Stimulated activated memory B cell treated with anti-CD40 and anti-IgM and Interleukin-4, amounts not matched to agents 10 μg/mL and 1 μg/mL and 100 μg/mL, for 72 hours (primary cell): ENCODE measurements around the gene UGT1A10.
A peak's percentile ranks its signal among the peaks of the same experiment; 100 is the strongest.

ENCODE experiments used
- ATAC-seq: fragments of 150-1000 bp; cut with Tn5 transposase; 2 replicates; pipeline ENCODE4 v1.10.0; 2021
- H3K27ac Mint-ChIP-seq: one replicate; pipeline ENCODE4 v1.8.0; 2022; ENCODE audit warnings: mild to moderate bottlenecking, mixed read lengths
- H3K27me3 Mint-ChIP-seq: one replicate; pipeline ENCODE4 v1.8.0; 2022; ENCODE audit warnings: mixed read lengths
- H3K36me3 Mint-ChIP-seq: one replicate; pipeline ENCODE4 v1.8.0; 2022; ENCODE audit warnings: mixed read lengths
- H3K4me1 Mint-ChIP-seq: one replicate; pipeline ENCODE4 v1.8.0; 2022; ENCODE audit warnings: mixed read lengths
- H3K4me3 Mint-ChIP-seq: one replicate; pipeline ENCODE4 v1.8.0; 2022; ENCODE audit warnings: mild to moderate bottlenecking, moderate library complexity, mixed read lengths
- H3K9me3 Mint-ChIP-seq: one replicate; pipeline ENCODE4 v1.8.0; 2022; ENCODE audit warnings: mixed read lengths

Gene UGT1A10

DNA sequence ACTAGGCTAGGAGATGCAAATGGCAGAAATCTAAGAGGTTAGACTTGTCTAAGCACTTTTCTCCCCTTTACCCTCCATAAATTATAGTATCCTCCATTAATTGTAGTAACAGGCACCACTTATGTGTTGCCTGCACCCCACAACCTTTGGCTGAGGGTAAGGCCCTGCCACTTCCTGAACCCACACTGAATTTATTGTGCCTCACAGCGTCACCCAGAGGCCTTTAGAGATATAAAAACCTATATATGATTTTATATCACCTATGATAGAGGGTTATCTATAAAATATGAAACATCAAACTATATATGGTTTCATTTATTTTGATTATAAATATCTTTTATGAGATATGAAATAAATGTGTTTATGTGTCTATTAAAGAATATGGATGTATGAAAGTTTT is 38.1 kb downstream of the UGT1A10 start:
- H3K36me3 Mint-ChIP-seq: no peaks in the 10 kb centered on the region
- H3K4me3 Mint-ChIP-seq: no peak overlapping the region
- no peaks in the 10 kb centered on the region for H3K4me1 Mint-ChIP-seq
- H3K27ac Mint-ChIP-seq: no peak overlapping the region
- peaks cover 9% of the 10 kb centered on the region for H3K27me3 Mint-ChIP-seq
- no peaks in the 10 kb centered on the region for H3K9me3 Mint-ChIP-seq
- no peak for ATAC-seq

DNA sequence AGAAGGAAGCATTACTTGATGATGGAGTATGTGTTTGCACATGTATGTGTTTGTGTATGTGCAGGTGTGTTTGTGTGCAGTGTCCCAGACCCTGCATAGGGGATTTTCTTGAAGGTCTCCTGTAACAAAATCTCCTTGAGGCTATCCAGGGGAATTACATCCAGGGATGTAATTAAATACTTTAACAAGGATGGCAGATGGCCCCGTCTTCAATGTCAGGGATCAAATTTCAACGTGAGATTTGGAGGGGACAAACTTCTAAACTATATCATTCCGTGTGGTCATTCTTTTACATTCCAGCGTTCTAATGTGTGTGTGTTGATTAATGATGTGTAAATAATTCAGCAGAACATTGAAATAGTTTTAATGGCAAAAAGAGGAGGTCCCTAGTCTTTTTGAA is 38.7 kb downstream of the UGT1A10 start:
- ATAC-seq: no peak
- Mint-ChIP-seq H3K36me3 (no peaks in the 10 kb centered on the region), H3K9me3 (no peaks in the 10 kb centered on the region), H3K4me1 (no peaks in the 10 kb centered on the region), H3K27ac (no peak overlapping the region), H3K4me3 (no peak overlapping the region), H3K27me3 (peaks cover 16% of the 10 kb centered on the region)

- ATAC-seq: no peak
- Mint-ChIP-seq H3K36me3 (no peaks in the 10 kb centered on the region), H3K9me3 (no peaks in the 10 kb centered on the region), H3K4me3 (no peak overlapping the region), H3K4me1 (no peaks in the 10 kb centered on the region), H3K27me3 (peaks cover 19% of the 10 kb centered on the region), H3K27ac (no peak overlapping the region)
These were observed 39.8 kb downstream of the UGT1A10 start for GRCh38 chr2:233676046-233676445.

- Mint-ChIP-seq H3K27me3 (peaks cover 19% of the 10 kb centered on the region), H3K9me3 (no peaks in the 10 kb centered on the region), H3K36me3 (no peaks in the 10 kb centered on the region), H3K4me1 (no peaks in the 10 kb centered on the region), H3K27ac (no peak overlapping the region), H3K4me3 (no peak overlapping the region)
- ATAC-seq: no peak
These were observed 42.9 kb downstream of the UGT1A10 start for GRCh38 chr2:233679196-233679595.

GRCh38 chr2:233680361-233681045 is 44.3 kb downstream of the UGT1A10 start:
- H3K9me3 Mint-ChIP-seq: no peaks in the 10 kb centered on the region
- no peaks in the 10 kb centered on the region for H3K4me1 Mint-ChIP-seq
- ATAC-seq: no peak
- peaks cover 19% of the 10 kb centered on the region for H3K27me3 Mint-ChIP-seq
- no peak overlapping the region for H3K4me3 Mint-ChIP-seq
- H3K27ac Mint-ChIP-seq: no peak overlapping the region
- H3K36me3 Mint-ChIP-seq: no peaks in the 10 kb centered on the region

- no peaks in the 10 kb centered on the region for H3K36me3 Mint-ChIP-seq
- H3K27me3 Mint-ChIP-seq: peaks cover 19% of the 10 kb centered on the region
- H3K4me1 Mint-ChIP-seq: no peaks in the 10 kb centered on the region
- H3K4me3 Mint-ChIP-seq: no peak within 1 kb of the TSS
- no peak for ATAC-seq
- H3K27ac Mint-ChIP-seq: no peak within 1 kb of the TSS
- H3K9me3 Mint-ChIP-seq: no peaks in the 10 kb centered on the region
These were observed 45.4 kb downstream of the UGT1A10 start, which contains the start of gene UGT1A7 for GRCh38 chr2:233681521-233682099. Gene UGT1A7, plus strand, starts transcription at chr2:233681901. Its CDS starts 37 bp downstream, at chr2:233681938.

- peaks cover 7% of the 10 kb centered on the region for H3K27me3 Mint-ChIP-seq
- no peak overlapping the region for H3K4me3 Mint-ChIP-seq
- no peak for ATAC-seq
- no peak overlapping the region for H3K27ac Mint-ChIP-seq
- H3K36me3 Mint-ChIP-seq: no peaks in the 10 kb centered on the region
- H3K4me1 Mint-ChIP-seq: peaks cover 6% of the 10 kb centered on the region
- H3K9me3 Mint-ChIP-seq: no peaks in the 10 kb centered on the region
These were observed 48.4 kb downstream of the UGT1A10 start for GRCh38 chr2:233684640-233685039.

GRCh38 chr2:233686928-233687327 is 50.7 kb downstream of the UGT1A10 start:
- ATAC-seq: no peak
- Mint-ChIP-seq H3K27me3 (no peaks in the 10 kb centered on the region), H3K4me1 (peaks cover 6% of the 10 kb centered on the region), H3K27ac (no peak overlapping the region), H3K36me3 (no peaks in the 10 kb centered on the region), H3K9me3 (no peaks in the 10 kb centered on the region), H3K4me3 (no peak overlapping the region)

- H3K9me3 Mint-ChIP-seq: no peaks in the 10 kb centered on the region
- peaks cover 6% of the 10 kb centered on the region for H3K4me1 Mint-ChIP-seq
- H3K27me3 Mint-ChIP-seq: no peaks in the 10 kb centered on the region
- ATAC-seq: no peak
- H3K27ac Mint-ChIP-seq: no peak overlapping the region
- no peaks in the 10 kb centered on the region for H3K36me3 Mint-ChIP-seq
- no peak overlapping the region for H3K4me3 Mint-ChIP-seq
These were observed 52.1 kb downstream of the UGT1A10 start for GRCh38 chr2:233688341-233688740.

GRCh38 chr2:233689031-233689430 is 52.8 kb downstream of the UGT1A10 start:
- peak; percentile 54 for ATAC-seq
- no peak overlapping the region for H3K4me3 Mint-ChIP-seq
- peaks cover 6% of the 10 kb centered on the region for H3K4me1 Mint-ChIP-seq
- H3K9me3 Mint-ChIP-seq: no peaks in the 10 kb centered on the region
- H3K27ac Mint-ChIP-seq: no peak overlapping the region
- H3K27me3 Mint-ChIP-seq: no peaks in the 10 kb centered on the region
- no peaks in the 10 kb centered on the region for H3K36me3 Mint-ChIP-seq

DNA sequence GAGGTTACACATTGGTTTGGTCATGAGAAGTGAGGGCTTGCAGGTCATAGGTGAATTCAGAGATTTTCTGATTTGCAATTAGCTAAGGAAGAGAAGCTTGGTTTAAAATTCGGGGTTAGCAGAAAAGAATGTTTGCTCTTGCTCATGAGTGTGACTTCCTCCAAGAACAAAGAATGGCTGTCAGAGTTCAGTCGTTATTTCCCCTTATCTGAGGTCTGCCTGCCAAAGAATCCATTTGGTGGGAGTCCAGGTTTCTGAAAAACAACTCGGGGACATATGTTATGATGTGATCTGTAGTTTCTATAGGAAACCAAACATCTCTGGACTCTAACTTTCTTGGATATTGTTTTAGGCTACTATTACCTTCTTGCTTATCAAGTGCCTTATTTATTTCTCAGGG is 53.3 kb downstream of the UGT1A10 start:
- H3K27ac Mint-ChIP-seq: no peak overlapping the region
- no peak for ATAC-seq
- H3K4me3 Mint-ChIP-seq: no peak overlapping the region
- H3K4me1 Mint-ChIP-seq: peaks cover 6% of the 10 kb centered on the region
- no peaks in the 10 kb centered on the region for H3K9me3 Mint-ChIP-seq
- no peaks in the 10 kb centered on the region for H3K27me3 Mint-ChIP-seq
- no peaks in the 10 kb centered on the region for H3K36me3 Mint-ChIP-seq

GRCh38 chr2:233690444-233690843 is 54.2 kb downstream of the UGT1A10 start:
- ATAC-seq: no peak
- no peaks in the 10 kb centered on the region for H3K36me3 Mint-ChIP-seq
- no peak overlapping the region for H3K4me3 Mint-ChIP-seq
- H3K9me3 Mint-ChIP-seq: no peaks in the 10 kb centered on the region
- H3K27ac Mint-ChIP-seq: no peak overlapping the region
- H3K4me1 Mint-ChIP-seq: peaks cover 6% of the 10 kb centered on the region
- no peaks in the 10 kb centered on the region for H3K27me3 Mint-ChIP-seq

DNA sequence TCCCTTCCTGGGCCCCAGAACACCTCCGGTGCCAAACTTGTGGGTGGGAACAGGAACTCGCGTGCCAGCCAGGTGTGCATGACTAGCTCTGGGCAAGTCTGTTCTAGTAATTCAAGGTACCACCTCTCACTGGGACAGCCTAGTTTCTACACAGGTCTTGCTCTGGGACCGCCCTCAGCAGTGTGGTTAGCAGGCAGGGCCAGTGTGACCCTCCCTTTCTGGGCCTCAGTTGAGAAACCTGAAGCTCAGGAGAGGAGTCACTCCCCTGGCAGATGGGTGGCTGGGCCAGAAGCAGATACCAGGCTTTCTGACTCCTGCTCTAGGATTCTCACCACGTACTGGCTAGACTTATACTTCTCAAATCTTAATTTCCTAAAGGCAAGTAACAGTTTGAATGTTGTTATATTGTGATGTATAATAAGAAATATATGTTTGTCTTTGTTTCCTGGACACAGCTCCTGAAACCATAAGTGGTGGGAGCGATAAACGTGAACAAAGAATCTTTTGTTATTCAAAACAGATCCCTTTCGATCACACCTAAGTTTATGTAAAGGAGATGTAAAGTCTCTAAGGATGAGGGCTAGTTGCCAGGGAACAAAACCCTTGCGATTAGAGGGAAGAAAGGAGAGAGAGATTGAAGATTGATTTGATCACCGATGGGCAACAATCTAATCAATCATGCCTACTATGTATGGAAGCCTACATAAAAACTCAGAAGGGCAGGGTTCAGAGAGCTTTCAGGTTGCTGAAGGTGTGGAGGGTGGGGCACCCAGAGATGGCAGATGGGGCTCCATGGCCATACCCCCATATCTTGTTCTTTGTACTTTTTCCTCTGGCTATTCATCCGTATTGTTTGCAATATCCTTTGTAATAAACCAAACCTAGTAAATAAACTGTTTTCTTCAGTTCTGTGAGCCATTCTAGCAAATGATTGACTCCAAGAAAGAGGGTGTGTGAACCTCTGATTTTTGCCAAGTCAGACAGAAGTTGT is 55.5 kb downstream of the UGT1A10 start:
- peaks cover 12% of the 10 kb centered on the region for H3K4me1 Mint-ChIP-seq

DNA sequence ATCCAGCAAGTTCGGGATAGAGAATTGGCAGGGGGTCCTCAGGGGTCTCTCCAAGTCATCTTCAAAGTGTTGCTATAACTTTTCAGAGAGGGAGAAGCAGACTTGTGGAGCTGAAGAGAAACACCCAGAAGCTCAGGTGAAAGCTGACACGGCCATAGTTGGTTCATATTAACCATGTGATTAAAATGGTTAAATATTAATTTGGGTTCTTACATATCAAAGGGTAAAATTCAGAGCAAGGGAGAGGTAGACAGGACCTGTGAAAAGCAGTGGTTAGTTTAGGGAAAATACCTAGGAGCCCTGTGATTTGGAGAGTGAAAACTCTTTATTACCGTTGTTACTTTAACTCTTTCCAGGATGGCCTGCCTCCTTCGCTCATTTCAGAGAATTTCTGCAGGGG is 56.4 kb downstream of the UGT1A10 start, which contains the start of gene UGT1A6:
Gene UGT1A6, plus strand, starts transcription at position 243 of the 400 bp plus-strand sequence. Its CDS starts 115 bp downstream, at position 358.
- Mint-ChIP-seq H3K27ac (no peak within 1 kb of the TSS), H3K4me1 (peaks cover 12% of the 10 kb centered on the region), H3K4me3 (no peak within 1 kb of the TSS), H3K9me3 (no peaks in the 10 kb centered on the region), H3K36me3 (no peaks in the 10 kb centered on the region), H3K27me3 (peaks cover 8% of the 10 kb centered on the region)
- no peak for ATAC-seq

More for the DNA sequence above, 55.5 kb downstream of the UGT1A10 start:
- Mint-ChIP-seq H3K27me3 (no peaks in the 10 kb centered on the region), H3K4me3 (no peak overlapping the region), H3K36me3 (no peaks in the 10 kb centered on the region), H3K9me3 (no peaks in the 10 kb centered on the region), H3K27ac (no peak overlapping the region)
- ATAC-seq: no peak

DNA sequence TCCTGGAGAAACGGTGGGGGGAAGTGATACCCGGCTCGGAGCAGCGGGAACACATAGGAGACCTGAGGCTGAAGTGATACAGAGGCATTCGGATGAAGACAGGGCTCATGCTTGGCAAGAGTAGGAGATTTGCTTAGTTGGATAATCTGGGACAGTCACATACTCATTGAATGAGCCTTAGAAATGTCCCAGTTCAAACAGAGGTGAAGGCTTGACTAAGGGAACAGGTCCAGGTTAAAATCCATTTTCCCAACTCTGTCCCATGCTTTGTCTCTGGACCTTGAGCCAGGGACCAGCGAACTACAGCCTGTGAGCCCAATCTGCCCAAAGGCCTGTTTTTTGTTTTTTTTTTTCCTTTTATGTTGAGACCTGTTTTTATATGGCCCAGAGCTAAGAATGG is 57.7 kb downstream of the UGT1A10 start:
- peaks cover 12% of the 10 kb centered on the region for H3K27me3 Mint-ChIP-seq
- H3K27ac Mint-ChIP-seq: no peak overlapping the region
- ATAC-seq: no peak
- H3K36me3 Mint-ChIP-seq: no peaks in the 10 kb centered on the region
- H3K4me1 Mint-ChIP-seq: peaks cover 11% of the 10 kb centered on the region
- H3K4me3 Mint-ChIP-seq: no peak overlapping the region
- no peaks in the 10 kb centered on the region for H3K9me3 Mint-ChIP-seq
